GM12892 (cell line): Measurements from ENCODE around the gene DGKI.

Experiments used
- POLR2A ChIP-seq: IDR thresholded peaks from 2 replicates; pipeline ENCODE4 v1.6.1; 2011; ENCODE audit warnings: low read depth, low read length, control low read depth
- POLR2AphosphoS5 ChIP-seq: IDR thresholded peaks from 2 replicates; pipeline ENCODE4 v1.6.1; 2011; ENCODE audit warnings: low read depth, low read length, control low read depth
- TAF1 ChIP-seq: IDR thresholded peaks from 2 replicates; pipeline ENCODE4 v1.6.1; 2011; ENCODE audit warnings: low read depth, mild to moderate bottlenecking, control low read depth, low read length, borderline replicate concordance

GRCh38 chr7:137656850-137657232, 189.9 kb downstream of the DGKI start:
- TF ChIP-seq POLR2AphosphoS5 (no peak), POLR2A (no peak), TAF1 (no peak)
